Calu3 (cell line): ENCODE data around the gene DCTN3. TPM values are rescaled to one million over a fixed set of nuclear protein-coding genes. Genes with fewer than 3 reads are reported as not detected.
A peak's percentile ranks its signal among the peaks of the same experiment; 100 is the strongest.

ENCODE experiments used
- BruUV-seq: library from RNA; stranded (reverse); fragments of 400-500 nt; replicated peaks from 2 replicates; lab custom pipeline; 2021; lab: Mats Ljungman, UMichigan
- CTCF ChIA-PET: fragments of 300-600 bp; sonication (Branson Sonifier 250); formaldehyde crosslinking; loops from one replicate; lab custom pipeline; 2022; ENCODE audit warnings: antibody characterized with exemption; lab: Charles Lee
- DNase-seq: peaks from one replicate; pipeline ENCODE4 v3.0.0; 2022
- H3K27ac Mint-ChIP-seq: one replicate; pipeline ENCODE4 v1.8.0; 2022; ENCODE audit warnings: mixed read lengths; ENCODE audit not compliant: unreplicated experiment
- H3K27me3 Mint-ChIP-seq: one replicate; pipeline ENCODE4 v1.8.0; 2022; ENCODE audit warnings: mixed read lengths; ENCODE audit not compliant: unreplicated experiment
- H3K36me3 Mint-ChIP-seq: one replicate; pipeline ENCODE4 v1.8.0; 2022; ENCODE audit warnings: mild to moderate bottlenecking, moderate library complexity, mixed read lengths; ENCODE audit not compliant: insufficient read depth, unreplicated experiment
- H3K4me1 Mint-ChIP-seq: one replicate; pipeline ENCODE4 v1.8.0; 2022; ENCODE audit warnings: mild to moderate bottlenecking, low read depth, mixed read lengths; ENCODE audit not compliant: unreplicated experiment
- H3K4me3 Mint-ChIP-seq: one replicate; pipeline ENCODE4 v1.8.0; 2022; ENCODE audit warnings: mild to moderate bottlenecking, low read depth, moderate library complexity, mixed read lengths; ENCODE audit not compliant: unreplicated experiment
- H3K9me3 Mint-ChIP-seq: one replicate; pipeline ENCODE4 v1.8.0; 2022; ENCODE audit warnings: low read depth, mixed read lengths; ENCODE audit not compliant: unreplicated experiment
- CTCF ChIP-seq: fragments of 200-600 bp; IDR thresholded peaks from one replicate; pipeline ENCODE4 v1.8.0; 2022; ENCODE audit warnings: antibody characterized with exemption; ENCODE audit not compliant: unreplicated experiment
- intact Hi-C: fragments of 100-400 bp; cut with micrococcal nuclease; formaldehyde crosslinking; loops from one replicate; pipeline ENCODE4 v1.10.0; 2022; ENCODE audit not compliant: unreplicated experiment
- total RNA-seq: library from RNA; stranded (reverse); gene quantifications from 2 replicates; pipeline ENCODE4 v1.2.3, GENCODE V29; 2022

The DCTN3 gene
- total RNA-seq, 1 experiment from 2014 or later: 51.8 TPM

- no peak for TF ChIP-seq CTCF
- no peak overlapping the region for H3K27ac Mint-ChIP-seq
Measured at GRCh38 chr9:34591917-34592866, 28.1 kb downstream of the DCTN3 start.

GRCh38 chr9:34591248-34591916 lies 28.9 kb downstream of the DCTN3 start:
- no TSS peak for BruUV-seq
- peaks cover 6% of the 10 kb centered on the region for H3K36me3 Mint-ChIP-seq
- no peaks in the 10 kb centered on the region for H3K4me1 Mint-ChIP-seq
- no peak overlapping the region for H3K27ac Mint-ChIP-seq
- TF ChIP-seq CTCF: peak; percentile 79
- intact Hi-C loops: loop anchor here (5.0 to 10.0 kb wide), 3 partner anchors 44 to 187 kb away; no protein-coding TSS in a partner anchor
- peak; percentile 88 for DNase-seq
- H3K9me3 Mint-ChIP-seq: no peaks in the 10 kb centered on the region
- peaks cover 85% of the 10 kb centered on the region for H3K27me3 Mint-ChIP-seq
- H3K4me3 Mint-ChIP-seq: peak overlapping the region; percentile 65
- CTCF ChIA-PET: interaction anchor here (1.0 to 2.3 kb wide), 7 partner anchors 11 to 188 kb away, joined by 3 to 22 read pairs (median 4); no protein-coding TSS in a partner anchor

More at GRCh38 chr9:34591917-34592866, 28.1 kb downstream of the DCTN3 start:
- Mint-ChIP-seq H3K4me1 (no peaks in the 10 kb centered on the region), H3K9me3 (no peaks in the 10 kb centered on the region), H3K27me3 (peaks cover 85% of the 10 kb centered on the region), H3K36me3 (peaks cover 6% of the 10 kb centered on the region), H3K4me3 (no peak overlapping the region)
- no TSS peak for BruUV-seq
- intact Hi-C loops: loop anchor here (5.0 to 10.0 kb wide), 3 partner anchors 45 to 187 kb away; no protein-coding TSS in a partner anchor
- DNase-seq: no peak
- CTCF ChIA-PET: interaction anchor here (1.0 to 2.3 kb wide), 7 partner anchors 12 to 188 kb away, joined by 3 to 22 read pairs (median 4); no protein-coding TSS in a partner anchor

DNA sequence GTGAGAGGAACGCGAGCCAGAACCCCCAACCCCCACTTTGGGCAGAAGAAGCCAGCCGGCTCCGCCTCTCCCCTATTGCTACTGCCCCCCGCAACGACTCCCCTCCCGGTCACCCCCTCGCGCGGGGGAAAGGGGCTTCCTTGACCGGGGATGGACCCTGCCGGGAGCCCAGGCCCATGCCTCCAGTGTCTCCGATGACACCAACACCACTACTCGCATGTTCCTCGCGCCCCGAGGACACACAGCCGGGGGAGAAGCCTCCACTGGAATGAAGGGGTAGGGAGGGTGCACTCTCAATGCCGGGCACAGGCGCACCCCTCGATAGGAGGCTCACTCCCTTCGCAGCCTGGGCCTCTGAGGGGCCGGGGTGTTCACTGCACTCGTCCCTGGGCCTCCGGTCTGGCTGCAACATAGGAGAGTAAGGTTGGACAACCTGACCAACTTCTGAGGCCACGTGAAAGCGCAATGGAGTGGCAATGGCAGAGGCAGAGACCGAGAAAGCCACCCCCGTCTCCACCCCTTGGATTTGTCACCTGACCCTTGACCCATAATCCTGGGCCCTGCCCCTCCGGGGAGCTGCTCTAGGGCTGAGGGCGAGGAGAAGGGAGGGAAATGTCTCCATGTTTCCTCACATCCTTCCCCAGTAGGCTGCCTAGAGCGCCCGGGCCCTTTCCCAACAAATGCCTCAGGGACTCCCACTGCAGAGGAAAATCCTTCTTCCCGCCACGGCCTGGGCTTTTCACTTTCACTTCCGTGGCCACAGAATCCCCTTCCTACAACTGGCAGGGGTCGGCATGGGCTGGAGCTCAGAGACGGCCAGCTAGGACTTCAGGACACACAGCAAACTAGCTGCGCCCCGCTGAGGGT lies 29.7 kb downstream of the DCTN3 start:
- DNase-seq: peak; percentile 9
- Mint-ChIP-seq H3K27ac (no peak overlapping the region), H3K4me1 (no peaks in the 10 kb centered on the region), H3K27me3 (peaks cover 85% of the 10 kb centered on the region), H3K36me3 (peaks cover 6% of the 10 kb centered on the region), H3K4me3 (peak overlapping the region; percentile 65), H3K9me3 (no peaks in the 10 kb centered on the region)
- intact Hi-C loops: loop anchor here (5.0 to 10.0 kb wide), 3 partner anchors 43 to 186 kb away; no protein-coding TSS in a partner anchor
- CTCF ChIA-PET: interaction anchor here (1.0 to 2.3 kb wide), 2 partner anchors 11 to 43 kb away, joined by 4 to 22 read pairs; no protein-coding TSS in a partner anchor
- no peak for TF ChIP-seq CTCF
- no TSS peak for BruUV-seq
